ENCODE data around the gene LBP.

DNA sequence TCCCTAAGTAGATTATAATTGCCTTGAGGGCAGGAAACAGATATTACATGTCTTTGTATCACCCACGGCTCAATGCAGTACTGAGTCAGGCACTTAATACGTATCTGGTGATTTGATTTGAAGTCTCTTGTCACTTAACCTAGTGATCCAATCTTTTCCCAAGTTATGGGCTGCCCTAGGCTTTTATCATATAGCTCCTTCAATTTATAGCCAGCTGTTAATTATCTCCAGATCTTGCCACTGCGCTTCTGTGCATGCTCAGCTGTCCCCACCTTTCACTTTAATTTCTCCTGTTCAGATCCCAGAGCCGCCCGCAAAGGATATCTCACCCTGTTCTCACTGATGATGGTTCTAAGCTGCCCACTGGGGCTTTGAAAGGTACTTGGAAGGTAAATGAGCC, 47.0 kb downstream of the LBP start:
- TF ChIP-seq CTCF (IDR thresholded peaks at IDR 0.05) (no peak), EZH2 (IDR thresholded peaks at IDR 0.05; ENCODE audit: borderline replicate concordance, insufficient read depth, low read depth, low read length, poor library complexity, severe bottlenecking) (no peak)

Data from B cell (primary cell).